Activated CD8-positive, alpha-beta memory T cell treated with anti-CD3 and anti-CD28 coated beads for 36 hours (primary cell): ENCODE measurements around the gene LRRC7. TPM values are rescaled to one million over a fixed set of nuclear protein-coding genes. Genes with fewer than 3 reads are reported as not detected.

Experiments used
- CTCF ChIA-PET: fragments of 350-600 bp; sonication (Branson Sonifier 250); formaldehyde crosslinking; loops from one replicate; lab custom pipeline; 2021; ENCODE audit warnings: antibody characterized with exemption; lab: Charles Lee
- POLR2A ChIA-PET: fragments of 350-600 bp; sonication (Branson Sonifier 250); formaldehyde crosslinking; loops from one replicate; lab custom pipeline; 2021; ENCODE audit warnings: antibody characterized with exemption; lab: Charles Lee
- total RNA-seq, 2 experiments: library from RNA; stranded (reverse); gene quantifications; one replicate each; pipeline ENCODE4 v1.2.3, GENCODE V29; 2021

Gene LRRC7
- total RNA-seq, 2 experiments from 2014 or later, result not detected

DNA sequence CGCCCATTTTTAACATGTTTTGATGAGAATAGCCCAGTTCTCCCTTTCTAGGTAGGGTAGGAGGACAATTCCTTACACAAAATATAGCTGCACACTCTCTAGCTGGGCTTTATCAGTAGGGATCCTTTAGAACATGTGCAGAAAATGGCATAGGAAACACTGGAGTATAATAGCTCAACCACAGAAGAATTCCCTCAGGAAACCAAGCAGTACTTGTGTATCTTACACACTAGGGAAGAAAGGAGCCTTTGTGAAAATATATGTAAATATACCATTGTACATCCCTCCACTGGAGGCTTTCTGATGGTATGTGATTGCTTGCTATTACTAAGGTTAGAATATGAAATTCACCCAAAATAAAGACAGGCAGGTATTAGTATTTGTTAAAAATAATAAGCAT lies 484.2 kb downstream of the LRRC7 start:
- POLR2A ChIA-PET, result no interaction called here
- CTCF ChIA-PET, result no interaction called here

DNA sequence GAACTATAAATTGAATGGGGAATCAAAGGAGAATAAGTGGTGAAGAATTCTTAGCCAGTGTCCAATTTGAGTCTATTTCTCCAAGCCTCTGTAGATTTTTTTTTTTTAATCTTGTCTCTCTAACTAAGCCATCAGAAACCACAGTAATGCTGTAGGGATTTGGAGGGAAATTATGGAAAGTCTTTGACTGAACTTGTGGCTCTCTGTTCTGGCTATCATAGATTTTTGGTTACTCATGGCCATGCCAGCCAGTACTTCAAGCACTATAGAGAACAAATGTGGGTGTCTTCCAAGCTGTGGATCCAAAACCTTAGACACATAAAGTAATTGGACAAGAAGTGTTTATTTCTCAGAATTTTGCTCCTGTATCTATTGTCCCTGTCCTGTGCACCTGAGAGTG lies 489.8 kb downstream of the LRRC7 start:
- POLR2A ChIA-PET, result no interaction called here
- CTCF ChIA-PET, result no interaction called here

DNA sequence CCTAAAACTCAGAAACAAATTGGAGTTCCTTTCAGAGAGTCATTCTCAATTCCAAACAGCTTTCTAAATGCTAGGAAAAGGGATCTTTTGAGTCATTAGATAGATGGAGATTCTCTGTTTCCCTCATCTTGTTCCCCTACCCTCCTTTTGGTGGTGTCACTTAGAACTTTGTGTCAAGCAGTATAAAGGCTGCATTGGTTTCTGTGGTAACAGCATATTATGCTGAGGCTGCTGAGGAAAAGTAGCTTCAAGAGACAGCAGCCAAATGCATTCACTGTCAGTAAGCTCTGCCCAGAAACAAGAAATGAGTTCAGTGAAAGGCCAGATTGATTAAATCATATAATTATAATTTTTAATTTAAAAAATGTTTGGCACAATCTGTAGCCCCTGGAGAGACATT lies 493.5 kb downstream of the LRRC7 start:
- CTCF ChIA-PET, result no interaction called here
- POLR2A ChIA-PET, result no interaction called here

DNA sequence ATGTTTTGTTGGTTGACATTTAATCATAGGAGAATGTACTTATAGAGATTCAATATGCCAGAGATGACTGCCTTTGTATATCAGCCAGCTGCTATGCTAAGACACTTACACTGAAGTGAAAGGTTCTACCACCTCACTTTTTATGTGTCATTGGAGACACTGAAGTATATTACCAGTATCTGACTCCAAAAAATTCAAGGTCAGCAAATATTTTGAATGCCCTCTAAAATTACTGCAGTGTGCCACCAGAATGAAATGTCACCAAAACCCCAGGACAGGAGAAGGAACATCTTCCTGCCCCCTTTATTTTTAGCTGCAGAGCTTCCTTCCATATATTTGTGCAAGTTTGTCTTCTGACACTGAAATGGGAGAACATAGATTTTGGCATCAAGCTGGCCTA lies 496.1 kb downstream of the LRRC7 start:
- ChIA-PET POLR2A (no interaction called here), CTCF (no interaction called here)

DNA sequence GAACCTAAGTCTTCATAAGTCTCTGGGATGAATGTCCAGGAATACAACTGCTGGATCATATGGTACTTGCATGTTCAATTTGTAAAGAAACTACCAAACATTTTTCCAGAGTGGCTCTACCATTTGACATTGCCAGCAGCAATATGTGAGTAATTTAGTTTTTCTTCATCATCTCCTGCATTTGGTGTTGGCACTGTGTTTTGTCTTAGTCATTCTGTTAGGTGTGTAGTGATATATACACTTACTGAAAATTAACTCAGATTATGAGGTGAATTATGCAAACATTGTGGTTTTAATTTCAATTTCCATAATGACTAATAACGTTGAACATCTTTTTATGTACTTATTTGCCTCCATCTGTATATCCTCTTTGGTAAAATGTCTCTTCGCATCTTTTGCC lies 499.0 kb downstream of the LRRC7 start:
- ChIA-PET POLR2A (no interaction called here), CTCF (no interaction called here)

DNA sequence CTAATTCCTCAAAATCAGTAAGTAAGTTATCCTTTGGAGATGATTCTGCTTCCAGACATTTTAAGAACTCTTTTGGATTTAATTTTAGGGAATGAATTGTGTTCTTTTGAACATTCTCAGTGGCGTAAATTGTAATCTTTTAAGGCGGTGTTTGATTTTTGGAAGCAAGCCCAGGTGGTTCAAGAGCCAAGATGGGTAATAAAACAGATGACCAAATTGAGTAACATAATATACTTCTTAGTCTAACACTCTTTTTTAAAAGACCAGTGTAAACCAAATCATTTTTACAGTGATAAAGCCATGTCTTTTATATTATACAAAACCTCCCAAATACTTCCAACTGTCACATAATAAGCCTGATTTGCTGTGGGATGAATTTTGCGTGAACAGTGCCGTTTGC lies 503.9 kb downstream of the LRRC7 start:
- POLR2A ChIA-PET, result no interaction called here
- CTCF ChIA-PET, result no interaction called here

DNA sequence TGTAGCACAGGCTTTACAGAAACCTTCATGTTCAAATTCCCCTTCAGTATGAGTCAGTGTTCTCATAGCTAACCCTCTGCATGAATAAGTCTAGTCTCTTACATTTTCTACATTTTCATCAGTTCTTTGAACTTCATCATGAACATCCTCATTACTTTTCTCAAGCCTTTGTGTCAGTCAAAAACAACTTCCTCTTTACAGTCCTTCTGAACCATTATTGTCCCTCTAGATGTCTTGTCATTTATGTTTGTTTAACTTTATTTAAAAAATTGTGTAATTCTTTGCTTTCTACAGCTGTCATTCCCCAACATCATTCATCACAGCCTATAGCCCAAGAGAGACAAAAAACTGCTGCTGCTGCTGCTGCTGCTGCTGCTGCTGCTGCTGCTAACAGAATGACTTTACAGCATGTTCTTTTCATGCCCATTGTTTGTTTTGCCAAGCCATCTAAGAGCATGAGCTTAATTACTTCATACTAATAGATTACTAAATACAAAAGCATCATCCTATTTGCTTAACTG lies 504.6 kb downstream of the LRRC7 start:
- CTCF ChIA-PET, result no interaction called here
- POLR2A ChIA-PET, result no interaction called here

DNA sequence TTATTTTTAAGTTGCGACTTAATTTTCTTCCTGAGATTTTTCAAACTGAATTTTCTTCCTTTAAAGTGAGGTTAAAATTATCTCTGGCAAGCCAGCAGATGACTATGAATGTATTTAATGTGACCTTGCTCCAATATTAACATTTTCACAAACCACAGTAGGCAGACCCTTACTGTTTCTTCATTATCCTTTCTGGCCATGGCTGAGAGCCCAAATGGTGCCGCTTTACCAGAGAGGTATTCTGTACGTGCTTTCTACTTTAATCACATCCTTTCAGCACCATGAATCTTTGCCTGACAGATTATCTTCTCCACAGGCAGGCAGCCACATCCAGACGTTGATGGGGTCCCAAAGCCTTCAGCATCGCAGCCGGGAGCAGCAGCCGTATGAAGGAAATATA lies 508.0 kb downstream of the LRRC7 start:
- ChIA-PET CTCF (no interaction called here), POLR2A (no interaction called here)

DNA sequence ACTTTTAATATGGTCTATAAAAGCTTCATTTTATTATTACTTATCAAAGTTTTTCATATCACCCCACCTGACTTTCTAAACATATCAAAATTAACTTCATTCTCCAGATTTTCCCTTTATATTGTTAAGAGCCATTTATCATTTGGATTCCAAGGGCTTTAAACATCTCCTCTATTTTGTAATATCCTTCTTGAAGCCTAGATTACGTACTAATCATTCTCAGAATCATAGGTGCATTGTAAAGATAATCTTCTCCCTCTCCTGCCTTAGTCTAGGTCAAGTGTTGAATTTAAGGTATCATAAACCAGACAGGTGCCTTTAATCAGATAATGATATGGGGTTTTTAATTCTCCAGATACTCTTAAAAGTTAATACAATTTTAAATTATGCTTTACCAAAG lies 509.3 kb downstream of the LRRC7 start:
- CTCF ChIA-PET, result no interaction called here

DNA sequence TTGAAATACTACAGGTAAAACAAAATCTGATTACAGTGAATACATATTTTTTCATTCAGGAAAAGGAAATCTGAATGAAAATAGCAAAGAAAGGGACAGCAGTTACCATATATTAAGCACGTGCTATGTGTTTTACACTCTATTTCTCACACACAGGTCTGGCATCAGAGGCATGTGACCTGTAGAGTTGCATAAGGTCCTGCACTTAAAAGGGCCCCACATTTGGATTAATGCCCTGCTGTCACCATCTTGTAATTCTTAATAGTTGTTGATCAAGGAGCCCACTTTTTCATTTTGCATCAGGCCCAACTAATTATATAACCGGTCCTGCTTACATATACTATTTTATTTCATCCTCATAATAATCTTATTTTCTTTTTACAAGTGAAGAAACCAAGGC lies 511.8 kb downstream of the LRRC7 start:
- POLR2A ChIA-PET, result no interaction called here
- CTCF ChIA-PET, result no interaction called here

More for the DNA sequence above, 509.3 kb downstream of the LRRC7 start:
- POLR2A ChIA-PET, result no interaction called here

DNA sequence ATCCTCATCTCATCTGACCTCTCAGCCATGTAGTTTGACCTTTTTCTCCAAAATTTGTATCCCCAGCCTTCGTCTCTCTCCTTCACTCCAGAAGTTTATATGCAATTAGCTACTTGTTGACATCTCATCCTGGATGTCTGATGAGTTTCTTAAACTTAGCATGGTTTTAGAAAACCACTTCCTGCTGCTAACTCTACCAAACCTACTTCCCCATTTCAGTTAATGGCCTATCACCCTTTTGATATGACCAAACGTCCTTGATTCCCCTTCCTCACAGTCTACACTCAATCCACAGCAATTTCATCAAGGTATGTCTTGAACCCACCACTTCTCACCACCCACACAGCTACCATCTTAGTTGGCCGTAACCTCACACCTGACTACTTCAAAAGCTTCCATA lies 515.8 kb downstream of the LRRC7 start:
- CTCF ChIA-PET, result no interaction called here
- POLR2A ChIA-PET, result no interaction called here

DNA sequence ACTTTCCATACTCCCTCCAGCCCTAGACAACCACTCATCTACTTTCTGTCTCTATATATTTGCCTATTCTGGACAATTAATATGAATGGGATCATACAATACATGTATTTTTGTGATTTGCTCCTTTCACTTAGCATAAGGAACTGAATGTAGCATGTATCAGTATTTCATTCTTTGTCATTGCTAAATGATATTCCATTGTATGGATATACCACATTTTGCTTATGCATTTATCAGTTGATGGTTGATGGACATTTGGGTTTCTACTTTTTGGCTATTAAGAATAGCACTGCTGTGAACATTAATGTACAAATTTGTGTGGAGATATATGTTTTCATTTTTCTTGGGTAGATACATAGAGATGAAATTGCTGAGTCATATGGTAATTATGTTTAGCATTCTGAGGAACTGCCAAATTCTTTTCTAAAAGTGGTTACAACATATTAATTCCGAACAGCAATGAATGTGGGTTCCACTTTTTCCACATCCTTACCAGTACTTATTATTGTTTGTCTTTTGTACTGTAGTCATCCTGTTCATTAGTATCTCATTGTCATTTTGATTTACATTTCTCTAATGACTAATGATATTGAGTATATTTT lies 516.7 kb downstream of the LRRC7 start:
- CTCF ChIA-PET, result no interaction called here
- POLR2A ChIA-PET, result no interaction called here

DNA sequence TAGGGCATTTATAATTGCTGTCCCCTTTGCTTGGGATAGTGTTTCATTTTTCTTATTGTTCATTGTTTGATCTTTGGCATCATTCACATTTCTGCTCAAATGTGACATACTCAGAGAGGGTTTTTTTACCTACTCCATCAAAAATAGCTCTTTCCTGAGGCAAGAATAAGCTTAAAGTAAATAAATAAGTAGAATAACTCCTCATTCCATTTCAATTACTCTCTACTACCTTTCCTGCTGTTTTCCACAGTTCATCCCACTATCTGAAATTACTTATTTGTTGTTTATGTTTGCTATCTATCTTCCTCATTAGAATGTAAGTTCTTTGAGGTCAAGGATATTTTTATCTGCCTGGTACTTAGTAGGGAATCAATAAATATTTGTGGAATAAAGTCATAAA lies 517.8 kb downstream of the LRRC7 start:
- CTCF ChIA-PET, result no interaction called here
- POLR2A ChIA-PET, result no interaction called here

DNA sequence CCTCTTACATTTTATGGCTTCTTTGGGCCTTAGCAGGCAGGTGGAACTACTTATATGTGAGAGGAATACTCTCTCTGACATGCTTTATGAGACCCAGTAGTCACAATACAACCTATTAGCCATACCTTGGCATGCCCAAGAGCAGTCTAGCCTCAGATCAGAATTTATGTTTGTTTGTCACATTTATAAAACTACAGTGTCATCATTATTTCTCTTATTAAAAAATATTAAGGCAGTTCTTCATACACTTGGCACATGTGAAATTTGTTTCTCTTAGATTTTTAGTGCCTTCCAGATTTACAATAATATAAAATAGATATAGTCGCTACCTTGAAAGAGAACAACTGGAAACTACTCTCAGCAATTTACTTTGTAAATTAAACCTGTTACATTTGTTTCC lies 519.2 kb downstream of the LRRC7 start:
- CTCF ChIA-PET, result no interaction called here
- POLR2A ChIA-PET, result no interaction called here

DNA sequence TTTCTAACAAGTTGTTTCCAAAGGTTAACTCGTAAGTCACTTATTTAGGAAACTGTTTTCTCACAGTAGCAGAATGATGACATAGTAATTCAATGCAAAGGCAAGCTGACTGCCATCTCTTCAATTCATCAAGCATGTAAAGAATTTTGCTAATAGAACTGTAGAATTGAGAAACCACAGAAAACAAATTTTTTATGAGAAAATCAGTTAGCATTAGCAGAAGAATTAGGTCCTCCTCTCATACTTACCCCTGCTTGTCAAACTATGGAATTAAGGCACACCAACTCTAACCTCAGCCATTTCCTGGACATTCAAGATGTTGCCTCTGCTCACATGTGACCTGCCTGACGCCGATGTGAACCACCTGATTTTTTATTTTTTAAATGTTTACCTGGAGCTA lies 522.4 kb downstream of the LRRC7 start:
- CTCF ChIA-PET, result no interaction called here
- POLR2A ChIA-PET, result no interaction called here

DNA sequence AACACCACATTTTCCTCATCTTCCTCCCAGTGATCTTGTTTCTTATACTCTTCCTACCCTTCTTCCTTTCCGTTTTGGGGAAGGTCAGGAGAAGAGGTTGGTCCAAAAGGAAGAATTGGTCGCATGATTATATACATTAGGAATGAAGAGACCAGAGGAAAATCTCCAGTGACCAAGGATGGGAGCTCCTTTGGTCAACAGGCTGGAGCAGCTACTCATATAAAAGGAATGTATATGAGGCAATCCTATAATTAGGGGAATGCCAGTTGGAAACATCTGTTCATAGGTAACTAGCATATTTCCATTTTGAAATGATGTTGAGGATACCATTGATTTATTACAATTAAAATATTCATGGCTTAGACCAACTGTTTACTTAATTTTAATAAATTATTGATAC lies 523.2 kb downstream of the LRRC7 start:
- ChIA-PET POLR2A (no interaction called here), CTCF (no interaction called here)

DNA sequence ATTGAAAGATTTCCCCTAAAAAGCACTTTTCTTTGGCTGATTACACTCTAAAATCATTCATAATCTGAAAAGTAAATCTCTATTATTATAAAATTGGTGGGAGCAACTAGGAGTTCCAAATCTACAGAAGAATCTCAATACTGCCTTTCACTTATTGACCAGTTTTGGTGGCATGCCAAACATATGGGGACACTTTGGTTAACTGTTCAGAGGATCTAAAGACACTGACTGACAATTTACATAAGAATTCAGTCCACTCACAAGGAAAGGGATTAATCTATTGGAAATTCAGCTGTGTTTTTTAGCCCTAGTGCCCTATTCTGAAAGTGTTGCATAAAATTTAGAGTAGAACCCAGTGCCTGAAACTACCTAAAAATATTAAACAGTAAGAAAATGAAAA lies 524.1 kb downstream of the LRRC7 start:
- CTCF ChIA-PET, result no interaction called here
- POLR2A ChIA-PET, result no interaction called here

DNA sequence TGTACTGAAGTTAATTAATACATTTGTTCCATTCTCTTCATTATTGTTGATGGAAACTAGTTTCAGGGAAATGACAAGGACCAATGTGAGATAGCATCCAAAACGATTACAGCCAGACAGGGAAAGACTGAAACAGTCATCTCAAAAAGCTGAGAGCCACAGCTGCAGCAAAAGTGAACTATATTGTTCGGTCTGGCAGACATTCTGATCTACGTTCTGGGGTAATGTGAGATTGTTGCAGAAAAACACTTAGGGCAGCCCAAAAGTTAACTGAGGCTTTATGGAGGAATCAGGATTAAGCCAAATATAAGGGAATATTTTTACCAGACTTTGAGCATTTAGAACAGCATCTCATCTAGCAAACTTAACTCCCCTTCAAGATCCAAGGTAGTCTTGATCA lies 524.8 kb downstream of the LRRC7 start:
- POLR2A ChIA-PET, result no interaction called here
- CTCF ChIA-PET, result no interaction called here

DNA sequence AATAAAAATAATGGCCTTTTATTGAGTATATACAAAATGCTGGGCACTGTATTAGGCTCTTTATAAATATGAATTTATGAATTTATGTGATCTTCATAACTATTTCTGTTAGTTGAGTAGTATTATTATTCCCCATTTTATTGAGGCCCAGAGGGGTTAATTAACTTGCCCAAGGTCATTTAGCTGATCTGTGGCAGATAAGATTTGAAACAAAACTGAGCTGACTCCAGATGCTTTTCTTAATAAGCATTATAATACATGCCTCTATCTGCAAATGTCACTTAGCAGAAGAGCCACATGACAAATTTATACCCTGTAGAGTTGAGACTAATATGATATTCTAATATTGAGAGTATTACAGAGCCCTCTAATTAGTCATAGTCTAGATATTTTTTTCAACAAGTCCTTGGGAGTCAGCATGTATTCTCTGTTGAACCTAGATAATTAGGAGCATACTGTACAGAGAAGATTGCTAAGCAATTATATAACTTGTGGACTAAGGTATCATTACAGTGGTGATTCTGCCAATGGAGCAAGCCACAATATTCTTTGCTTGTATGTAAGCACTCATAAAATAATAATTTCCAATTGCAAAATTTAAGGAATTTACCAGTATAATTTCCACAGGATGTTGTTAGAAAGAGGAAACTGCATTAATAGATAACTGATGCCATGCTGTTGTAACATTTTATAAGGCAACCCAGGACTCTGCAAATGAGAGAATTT lies 525.7 kb downstream of the LRRC7 start:
- CTCF ChIA-PET, result no interaction called here
- POLR2A ChIA-PET, result no interaction called here

DNA sequence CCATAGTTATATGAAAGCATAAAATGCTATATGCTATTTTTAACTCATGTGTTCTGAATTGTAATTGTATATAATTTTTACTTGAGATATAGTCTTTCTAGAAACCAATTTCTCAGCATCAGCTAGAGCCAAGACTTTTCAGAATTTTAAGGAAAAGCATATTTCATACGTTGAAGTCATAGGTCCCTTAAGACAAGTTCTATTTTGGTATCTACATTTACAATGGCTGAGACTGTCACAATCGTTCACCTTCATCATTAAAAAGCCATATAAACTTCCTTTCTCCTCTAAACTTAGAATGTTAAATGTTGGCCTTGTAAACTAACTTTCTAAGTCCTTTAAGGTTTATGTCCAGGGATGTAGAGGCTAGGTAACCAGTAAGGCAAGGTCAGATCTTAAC lies 533.5 kb downstream of the LRRC7 start:
- ChIA-PET POLR2A (no interaction called here), CTCF (no interaction called here)

DNA sequence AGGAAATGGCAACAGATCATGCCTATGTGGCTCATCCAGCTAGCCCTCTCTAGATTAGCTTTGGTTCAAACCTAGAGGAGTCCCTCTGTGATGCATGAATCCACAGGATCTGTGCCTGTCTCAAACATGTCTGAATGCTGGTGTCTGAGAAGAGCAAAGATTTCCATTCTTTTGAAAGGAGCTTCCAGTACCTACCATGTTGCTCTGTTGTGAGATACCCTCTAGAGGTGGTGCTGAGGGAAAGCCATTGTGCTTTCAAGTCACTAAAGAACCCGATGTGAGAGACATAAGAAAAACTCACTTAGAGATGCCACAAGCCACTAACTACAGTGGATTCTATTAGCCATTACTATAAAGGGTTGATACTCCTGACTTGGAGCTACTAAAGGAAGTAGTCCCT lies 534.1 kb downstream of the LRRC7 start:
- ChIA-PET POLR2A (no interaction called here), CTCF (no interaction called here)
